Fibroblast of skin of left biceps (primary cell): ENCODE measurements around the gene MYOM3.
"Not testable (repeated sequence)": the region's sequence is repeated elsewhere in the genome, so short reads cannot be mapped to it uniquely, and the experiment has no call there.

ENCODE experiments used
- DNase-seq, 2 experiments: peaks; one replicate each; pipeline ENCODE4 v3.0.0-alpha.2; 2013; ENCODE audit warnings: low read depth in 2 of 2

Gene MYOM3

DNA sequence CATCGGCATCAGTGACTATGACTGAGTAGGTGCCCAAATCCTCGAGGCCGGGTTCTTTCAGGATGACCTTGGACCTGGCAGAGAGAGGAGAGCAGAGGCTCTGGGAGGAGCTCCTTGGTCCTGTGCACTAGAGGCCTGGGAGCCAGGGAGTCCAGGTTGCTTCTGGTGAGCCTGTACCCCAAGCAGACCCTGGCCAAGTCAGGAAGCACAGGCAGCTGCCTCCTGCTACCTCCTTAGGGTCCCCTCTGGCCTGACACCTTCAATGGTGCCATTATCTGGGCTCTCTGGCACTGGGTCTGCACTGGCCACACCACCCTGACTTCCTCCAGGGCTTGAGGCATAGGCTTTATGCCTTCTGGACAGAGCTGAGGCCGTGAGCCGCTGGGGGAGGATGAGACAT lies 37.7 kb downstream of the MYOM3 start:
- DNase-seq = no peak

DNA sequence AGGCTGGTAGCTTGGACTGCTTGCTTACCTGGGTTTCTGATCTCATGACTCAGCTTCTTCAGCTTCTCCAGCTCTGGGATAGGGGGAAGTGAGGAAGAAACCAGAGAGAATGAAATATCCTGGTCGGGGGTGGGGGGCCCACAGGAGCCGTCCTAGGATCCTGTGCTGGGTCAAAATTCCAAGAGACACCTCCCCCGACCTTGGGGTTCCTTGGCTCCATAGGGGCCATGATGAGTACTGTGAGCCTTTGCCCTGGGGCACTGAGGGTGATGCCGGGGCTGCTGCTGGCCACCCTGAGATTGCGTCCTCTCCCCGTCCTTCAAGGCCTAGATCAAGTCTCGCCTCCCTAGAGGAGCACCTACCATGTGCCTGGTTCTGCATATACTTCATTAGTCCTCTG lies 40.0 kb downstream of the MYOM3 start:
- no peak for DNase-seq

DNA sequence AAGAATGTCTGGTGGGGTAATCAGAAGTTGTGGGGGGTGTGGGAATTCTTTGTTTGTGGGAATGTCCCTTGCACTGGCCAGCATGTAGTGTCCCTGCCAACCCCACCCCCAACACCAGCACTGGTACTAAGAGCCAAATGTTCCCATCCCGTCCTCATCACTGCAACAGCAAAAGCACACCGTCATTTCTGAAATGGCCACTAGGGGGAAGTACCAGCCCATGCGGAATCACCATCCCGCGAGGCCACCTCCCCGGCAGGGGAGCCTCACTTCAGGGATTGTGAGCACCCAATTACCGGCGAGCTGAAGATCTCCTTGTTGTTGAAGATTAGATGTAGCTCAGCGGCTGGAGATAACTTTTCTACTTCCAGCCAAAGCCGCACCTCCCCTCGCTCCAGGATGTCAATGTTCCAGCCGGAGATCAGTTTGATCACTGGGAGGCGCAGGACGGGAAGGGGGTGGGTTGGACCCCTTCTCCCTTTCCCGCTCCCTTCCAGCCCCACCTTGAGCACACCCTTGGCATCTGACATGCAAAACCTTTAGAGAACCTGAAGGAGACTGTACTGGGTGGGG lies 41.0 kb downstream of the MYOM3 start:
- peak; percentile 34 to 36 for DNase-seq

DNA sequence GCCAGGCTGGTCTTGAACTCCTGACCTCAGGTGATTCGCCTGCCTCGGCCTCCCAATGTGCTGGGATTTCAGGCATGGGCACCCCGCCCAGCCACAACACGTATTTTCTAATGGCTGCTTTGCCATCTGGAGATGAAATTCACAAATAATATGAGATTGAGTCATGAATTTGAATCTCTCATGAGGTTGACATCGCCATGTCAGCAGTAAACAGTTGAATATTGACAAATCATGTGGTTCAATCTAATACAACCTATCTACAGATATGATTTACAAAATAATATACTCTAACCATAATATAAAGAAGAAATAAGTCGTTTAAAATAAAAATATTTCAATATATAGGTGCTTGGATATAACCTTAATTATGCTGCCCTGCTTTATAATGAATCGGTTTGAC lies 42.1 kb downstream of the MYOM3 start:
- no peak for DNase-seq

DNA sequence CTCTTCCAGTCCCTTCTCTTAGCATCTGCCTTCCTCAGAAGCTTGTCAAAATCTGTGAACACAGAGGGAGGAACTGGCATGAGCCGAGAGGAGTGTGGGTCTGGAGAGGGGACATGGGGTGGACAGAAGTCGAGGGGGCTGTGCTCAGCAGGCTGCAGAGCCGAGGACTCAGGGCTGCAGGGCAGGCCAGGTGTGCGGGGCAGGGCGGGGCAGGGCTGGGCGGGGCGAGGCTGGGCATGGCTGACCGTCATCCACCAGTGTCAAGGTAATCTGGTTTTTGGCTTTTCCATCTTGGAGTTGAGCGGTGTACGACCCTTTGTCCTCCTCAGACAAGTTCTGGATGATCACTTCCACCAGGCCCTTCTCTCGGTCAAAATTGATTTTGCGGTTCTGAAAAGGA lies 44.0 kb downstream of the MYOM3 start:
- DNase-seq = no peak

DNA sequence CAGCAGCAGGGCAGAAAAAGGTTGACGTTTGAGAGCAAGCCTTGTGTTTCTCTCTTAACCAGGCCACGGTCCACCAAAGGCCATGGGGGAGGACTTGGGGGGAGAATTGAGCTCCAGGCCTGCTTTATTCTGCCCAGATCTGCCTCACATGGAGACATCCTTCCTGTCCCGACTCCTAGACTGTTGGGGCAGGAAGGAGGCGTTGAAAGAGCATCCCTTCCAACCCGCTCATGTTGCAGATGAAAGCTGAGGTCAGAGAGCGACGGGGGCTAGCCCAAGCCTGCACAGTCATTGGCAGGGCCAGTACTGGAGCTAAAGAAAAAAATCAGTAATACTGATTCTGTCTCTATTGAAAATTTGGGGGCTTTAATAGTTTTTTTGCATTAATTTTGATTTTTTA lies 46.6 kb downstream of the MYOM3 start:
- DNase-seq = no peak

DNA sequence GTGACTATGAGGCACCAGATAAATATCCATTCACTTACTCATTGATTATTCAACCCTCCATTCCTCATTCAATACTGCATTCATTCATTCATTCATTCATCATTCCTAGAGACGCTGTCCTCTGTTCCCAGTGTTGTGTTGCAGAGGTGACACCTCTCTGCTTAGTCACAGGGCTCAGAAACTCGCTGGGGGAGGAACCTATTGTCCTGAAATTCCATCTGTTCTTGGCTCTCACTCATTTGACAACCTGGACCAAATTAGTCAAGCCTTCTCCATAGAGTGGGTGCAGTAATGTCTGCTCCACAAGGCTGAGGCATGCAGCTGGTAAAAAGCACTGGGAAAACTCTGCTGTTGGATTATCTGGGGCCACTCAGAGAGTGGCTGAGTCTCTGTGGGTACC lies 49.7 kb downstream of the MYOM3 start:
- DNase-seq = no peak

DNA sequence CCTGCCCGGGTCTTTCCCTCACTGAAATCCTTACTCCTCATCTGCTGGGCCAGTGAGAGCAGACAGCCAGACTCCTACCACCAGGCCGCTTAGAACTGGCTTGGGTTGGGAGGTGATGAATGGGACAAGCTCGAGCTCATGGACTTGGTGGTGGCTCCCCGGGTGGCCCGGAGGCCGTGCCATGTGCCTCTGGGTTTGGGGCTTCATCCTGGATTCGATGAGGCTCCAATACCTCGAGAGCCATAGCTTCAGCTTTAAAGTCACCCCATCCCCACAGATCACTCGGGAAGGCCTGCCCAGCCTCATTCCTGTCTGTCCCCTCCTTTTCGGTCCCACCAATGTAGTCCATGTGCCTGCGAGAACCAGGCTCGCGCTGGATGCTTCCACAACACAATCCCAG lies 51.5 kb downstream of the MYOM3 start:
- no peak for DNase-seq

DNA sequence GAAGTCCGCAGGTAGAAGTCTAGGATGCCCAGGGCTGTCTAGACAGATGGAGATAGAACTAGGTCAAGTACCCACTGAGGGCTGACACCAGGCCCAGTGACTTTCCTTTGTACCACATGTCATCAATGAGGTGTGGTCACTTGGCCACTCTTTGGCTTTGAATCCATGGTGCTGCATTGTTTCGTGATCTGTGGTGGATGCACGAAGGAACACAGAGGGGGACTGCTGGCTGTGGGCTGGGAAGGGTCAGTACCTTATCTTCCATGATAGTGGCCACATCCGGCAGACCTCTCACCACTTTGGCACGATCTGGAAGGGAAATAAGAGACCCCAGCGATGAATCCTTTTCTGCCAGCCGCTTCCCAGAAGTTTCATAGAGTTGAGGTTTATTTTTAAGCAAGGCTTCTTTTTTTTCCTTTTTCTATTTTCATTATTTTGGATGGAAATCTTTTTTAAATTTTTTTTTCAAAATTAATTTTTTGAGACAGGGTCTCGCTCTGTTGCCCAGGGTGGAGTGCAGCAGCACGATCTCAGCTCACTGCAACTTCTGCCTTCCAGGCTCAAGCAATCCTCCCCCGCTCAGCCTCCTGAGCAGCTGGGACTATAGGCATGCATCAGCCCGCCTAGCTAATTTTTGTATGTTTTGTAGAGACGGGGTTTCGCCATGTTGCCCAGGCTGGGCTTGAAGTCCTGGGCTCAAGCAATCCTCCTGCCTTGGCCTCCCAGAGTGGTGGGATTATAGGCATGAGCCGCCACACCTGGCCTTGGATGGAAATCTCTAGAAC lies 53.1 kb downstream of the MYOM3 start:
- no peak for DNase-seq

DNA sequence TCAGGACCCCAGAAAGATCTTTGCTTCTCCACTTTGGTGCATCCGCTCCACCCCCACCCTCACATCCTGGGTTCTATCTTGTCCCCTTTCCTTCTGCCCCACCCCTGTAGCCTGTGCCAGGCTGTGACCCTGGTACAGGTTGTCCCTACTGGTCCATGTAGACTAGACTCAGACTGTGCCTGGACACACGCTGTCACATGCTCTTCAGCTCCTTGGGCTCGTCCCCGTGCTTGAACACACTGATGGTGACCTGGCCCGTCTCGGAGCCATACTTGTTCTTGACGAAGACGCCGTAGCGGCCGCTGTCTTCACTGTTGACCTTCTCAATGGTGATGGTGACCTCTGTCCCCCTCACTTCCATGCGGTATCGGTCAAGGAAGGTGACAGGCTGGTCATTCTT lies 54.8 kb downstream of the MYOM3 start:
- DNase-seq = no peak

DNA sequence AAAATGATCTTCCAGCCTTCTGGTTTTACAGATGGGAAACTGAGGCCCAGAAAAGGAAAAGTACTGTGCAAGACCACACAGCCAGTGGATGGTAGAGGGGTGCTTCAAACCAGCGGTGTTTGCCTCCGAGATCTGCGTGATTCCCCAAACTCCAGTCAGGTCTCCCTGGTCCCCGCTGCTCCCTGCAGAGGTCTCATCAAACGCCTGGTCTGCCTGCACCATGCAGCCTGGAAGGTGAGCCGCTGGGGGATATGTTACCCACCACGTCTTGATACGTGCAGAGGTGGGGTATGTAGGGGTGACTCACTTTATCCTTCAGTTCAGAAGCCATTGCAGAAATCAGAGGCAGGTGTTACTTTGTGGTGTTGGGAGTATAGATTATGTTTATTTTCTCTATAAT lies 56.3 kb downstream of the MYOM3 start:
- no peak for DNase-seq

DNA sequence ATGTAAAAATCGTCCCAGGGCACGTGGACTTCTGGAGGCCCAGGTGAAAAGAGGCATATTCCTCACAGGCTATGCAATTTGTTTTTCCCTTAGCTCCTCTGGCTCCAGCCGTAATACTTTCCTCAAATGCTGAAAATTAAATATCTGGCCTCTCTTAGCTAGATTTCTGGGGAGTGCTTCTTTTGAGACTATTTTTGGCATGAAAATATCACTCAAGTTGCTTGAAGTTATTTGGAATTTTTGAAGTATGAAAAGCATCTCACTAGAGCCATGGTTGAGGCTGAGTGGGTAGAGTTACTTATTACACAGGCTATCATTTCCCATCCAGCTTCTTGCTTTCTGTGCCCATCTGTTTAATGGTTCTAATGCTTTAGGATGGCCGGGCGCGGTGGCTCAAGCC lies 59.7 kb downstream of the MYOM3 start:
- DNase-seq = no peak

DNA sequence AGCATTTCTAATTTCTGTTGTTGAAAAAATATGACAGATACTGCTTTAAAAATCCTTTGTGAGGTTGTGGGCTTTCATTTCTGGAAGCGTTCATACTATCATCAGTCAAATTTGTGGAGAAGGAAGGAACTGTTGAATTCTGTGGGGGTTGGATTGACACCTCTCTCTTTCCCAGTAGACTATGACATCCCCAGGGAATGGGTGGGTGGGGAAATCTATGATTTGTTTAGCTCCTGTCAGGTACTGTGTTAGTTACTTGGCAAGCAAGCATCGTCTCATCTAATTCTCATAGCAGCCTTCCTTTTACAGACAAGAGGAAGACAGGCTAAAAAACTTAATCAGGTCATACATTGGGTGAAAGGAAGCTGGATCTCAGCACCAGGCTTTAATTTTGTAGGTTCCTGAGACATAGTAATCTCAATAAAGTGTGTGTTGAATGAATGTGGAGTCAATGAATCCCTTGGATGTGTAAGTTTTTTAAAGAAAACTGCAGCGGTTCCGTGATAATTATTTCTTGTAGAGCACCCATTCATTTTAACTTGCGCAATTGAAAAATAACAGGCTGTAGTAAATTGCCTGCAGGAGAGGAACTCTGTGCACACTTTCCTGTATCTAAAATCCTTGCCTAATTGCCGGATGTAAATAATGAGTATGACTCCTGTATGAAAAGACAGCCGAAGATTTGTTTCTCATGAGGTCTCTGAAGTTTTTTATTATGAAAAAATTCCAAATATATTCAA lies 60.6 kb downstream of the MYOM3 start:
- DNase-seq = no peak

DNA sequence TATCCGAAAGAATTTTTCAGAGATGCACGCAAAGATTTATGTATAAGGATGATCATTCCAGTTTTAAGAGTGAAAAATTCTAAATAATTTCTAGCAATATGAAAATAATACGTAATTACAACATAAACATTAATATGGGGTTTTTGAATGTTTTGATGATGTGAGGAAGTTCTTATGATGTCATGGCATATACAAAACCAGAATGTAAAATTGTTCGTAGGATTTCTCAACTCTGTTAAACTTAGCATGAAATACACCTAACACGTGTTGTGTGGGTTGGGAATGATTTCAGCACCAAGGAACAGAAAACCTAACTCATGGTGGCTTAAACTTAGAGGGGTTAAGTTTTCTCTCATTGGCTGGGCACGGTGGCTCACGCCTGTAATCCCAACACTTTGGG lies 62.2 kb downstream of the MYOM3 start:
- DNase-seq = no peak

DNA sequence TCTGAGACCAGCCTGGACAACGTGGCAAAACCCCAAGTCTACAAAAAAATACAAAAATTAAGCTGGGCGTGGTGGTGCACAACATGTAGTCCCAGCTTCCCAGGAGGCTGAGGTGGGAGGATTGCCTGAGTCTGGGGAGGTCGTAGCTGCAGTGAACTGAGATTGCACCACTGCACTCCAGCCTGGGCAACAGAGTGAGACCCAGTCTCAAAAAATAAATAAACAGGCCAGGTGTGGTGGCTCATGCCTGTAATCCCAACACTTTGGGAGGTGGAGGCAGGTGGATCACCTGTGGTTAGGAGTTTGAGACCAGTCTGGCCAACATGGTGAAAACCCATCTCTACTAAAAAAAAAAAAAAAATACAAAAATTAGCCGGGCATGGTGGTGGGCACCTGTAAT lies 63.0 kb downstream of the MYOM3 start:
- DNase-seq = not testable (repeated sequence)

DNA sequence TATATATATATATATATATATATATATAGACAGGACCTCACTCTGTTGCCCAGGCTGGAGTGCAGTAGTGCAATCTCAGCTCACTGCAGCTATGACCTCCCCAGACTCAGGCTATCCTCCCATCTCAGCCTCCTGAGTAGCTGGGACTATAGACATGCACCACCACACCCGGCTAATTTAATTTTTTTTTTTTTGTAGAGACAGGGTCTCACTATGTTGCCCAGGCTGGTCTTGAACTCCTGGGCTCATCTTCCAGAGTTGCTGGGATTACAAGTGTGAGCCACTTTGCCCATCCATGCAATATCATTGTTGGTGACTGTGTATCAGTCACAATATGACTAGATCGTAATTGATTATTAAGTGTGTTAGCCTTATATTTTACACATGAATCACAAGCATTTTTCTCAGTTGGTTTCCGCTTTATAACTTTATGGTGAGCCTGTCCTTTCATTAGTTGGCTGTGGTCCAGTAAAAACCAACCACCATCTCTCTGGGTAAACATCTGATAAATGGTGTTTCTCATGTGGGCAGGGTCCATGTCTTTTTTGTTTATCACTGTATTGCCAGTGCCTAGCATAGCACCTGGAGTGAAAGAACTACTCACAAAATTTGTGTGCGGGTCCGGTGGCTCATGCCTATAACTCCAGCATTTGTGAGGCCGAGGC lies 63.6 kb downstream of the MYOM3 start:
- DNase-seq = no peak

DNA sequence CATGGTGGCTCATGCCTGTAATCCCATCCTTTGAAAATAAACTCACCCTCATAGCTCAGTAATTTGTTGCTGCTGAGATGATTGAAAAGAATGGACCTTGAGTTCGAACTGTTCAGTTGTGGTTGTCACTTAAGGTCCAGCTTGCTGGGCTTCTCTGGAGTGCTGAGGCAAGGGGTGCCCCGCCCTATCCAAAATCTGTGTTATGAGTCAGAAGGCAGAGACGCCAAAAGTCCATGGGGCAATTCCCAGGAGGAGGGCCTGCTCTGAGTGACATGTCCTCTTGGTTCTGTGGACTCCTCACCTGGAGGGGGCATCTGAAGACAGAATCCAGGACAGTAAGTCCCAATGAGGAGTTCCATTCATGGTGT lies 64.8 kb downstream of the MYOM3 start:
- no peak for DNase-seq

DNA sequence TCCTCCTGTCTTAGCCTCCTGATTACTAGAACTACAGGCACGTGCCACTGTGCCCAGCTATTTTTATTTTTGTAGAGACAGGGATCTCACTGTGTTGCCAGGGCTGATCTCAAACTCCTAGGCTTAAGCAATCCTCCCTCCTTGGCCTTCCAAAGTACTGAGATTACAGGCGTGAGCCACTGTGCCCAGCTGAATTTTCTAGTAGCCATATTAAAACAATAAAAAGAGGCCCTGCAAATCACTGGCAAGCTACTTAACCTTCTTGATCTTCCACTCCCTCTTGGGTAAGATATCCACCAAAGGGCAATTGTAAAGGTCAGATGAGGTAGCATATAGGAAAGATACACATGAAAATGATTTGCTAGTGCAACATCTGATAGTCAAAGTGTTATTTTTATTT lies 66.2 kb downstream of the MYOM3 start:
- DNase-seq = no peak

DNA sequence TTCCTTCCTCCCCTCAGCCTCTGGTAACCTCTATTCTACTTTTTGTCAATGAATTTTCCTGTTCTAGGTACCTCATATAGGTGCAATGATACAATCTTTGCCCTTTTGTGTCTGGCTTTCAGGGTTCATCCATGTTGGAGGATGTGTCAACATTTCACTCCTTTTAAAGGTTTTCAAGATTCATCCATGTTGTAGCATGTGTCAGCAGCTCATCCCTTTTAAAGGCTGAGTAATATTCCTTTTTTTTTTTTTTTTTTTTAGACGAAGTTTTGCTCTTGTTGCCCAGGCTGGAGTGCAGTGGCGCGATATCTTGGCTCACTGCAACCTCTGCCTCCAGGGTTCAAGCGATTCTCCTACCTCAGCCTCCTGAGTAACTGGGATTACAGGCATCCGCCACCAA lies 67.3 kb downstream of the MYOM3 start:
- DNase-seq = not testable (repeated sequence)

DNA sequence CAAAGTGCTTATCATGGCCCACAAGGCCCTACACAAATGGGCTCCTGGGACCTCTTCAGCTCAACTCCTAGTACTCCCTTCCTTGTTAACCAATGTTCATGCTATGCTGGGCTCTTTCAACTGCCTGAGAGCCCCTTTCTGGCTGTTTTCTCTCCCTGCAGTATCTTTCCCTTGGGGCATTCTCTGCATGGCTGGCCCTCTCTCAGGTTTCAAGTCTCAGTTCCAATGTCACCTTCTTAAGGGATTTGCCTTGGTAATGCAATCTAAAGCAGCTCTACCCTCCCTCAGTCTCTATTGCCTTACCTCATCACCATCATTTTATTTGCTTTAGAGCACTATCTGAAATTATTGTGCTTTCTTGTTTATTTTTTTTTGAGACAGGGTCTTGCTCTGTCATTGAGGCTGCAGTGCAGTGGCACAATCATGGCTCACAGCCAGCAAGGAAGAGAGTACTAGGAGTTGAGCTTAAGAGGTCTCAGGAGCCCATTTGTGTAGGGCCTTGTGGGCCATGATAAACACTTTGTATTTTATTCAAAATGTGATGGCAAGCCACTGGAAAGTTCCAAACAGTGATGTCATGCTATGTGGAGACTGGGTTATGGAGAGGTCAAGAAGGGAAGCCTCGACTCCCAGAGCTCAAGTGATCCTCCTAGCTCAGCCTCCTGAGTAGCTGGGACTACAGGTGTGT lies 68.4 kb downstream of the MYOM3 start:
- no peak for DNase-seq

DNA sequence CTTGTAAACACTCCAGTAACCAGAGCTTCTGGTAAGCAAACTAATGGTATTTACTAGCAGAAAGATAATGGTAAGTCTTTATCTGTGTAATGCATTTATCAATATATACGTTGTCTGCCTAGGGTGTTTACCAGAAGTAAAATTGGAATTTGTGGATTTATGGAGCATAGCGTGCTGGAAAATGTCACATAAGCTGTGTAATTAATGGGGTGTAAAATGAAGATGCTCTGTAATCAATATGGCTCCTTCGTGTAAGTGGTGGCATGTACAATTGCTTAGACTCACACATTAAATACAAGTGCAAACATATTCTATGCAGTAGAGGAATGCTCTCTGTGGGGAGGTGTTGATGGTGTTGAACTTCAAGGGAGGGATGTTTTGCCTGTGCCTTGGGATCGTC lies 69.6 kb downstream of the MYOM3 start:
- no peak for DNase-seq

DNA sequence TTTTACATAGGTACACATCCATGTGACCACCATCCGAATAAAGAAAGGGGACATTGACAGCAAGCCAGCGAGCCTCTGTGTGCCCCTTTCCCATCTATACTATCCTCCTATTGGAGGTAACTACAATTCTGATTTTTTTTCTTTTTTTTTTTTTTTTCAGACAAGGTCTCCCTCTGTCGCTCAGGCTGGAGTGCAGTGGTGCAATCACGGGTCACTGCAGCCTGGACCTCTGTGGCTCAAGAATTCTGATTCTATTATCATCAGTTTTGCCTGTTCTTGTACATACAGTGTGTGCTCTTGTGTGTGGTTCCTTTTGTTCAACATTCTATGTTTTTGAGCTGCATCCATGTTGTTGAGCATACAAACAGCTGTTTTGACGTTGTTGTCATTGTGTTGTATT lies 75.8 kb downstream of the MYOM3 start:
- no peak for DNase-seq
